GM15510 (cell line): ENCODE data around the gene BMP8B.

Experiments used
- POLR2A ChIP-seq: IDR thresholded peaks from 3 replicates; pipeline ENCODE4 v1.6.1; 2011; ENCODE audit warnings: borderline replicate concordance; ENCODE audit not compliant: insufficient read length; ENCODE audit errors: extremely low read depth

The BMP8B gene

GRCh38 chr1:39757501-39757900 is 31.2 kb downstream of the BMP8B start:
- TF ChIP-seq POLR2A, result no peak

GRCh38 chr1:39755965-39756659 is 32.6 kb downstream of the BMP8B start:
- TF ChIP-seq POLR2A, result no peak

GRCh38 chr1:39754906-39755504 is 33.7 kb downstream of the BMP8B start:
- TF ChIP-seq POLR2A, result no peak

GRCh38 chr1:39754026-39754570 is 34.6 kb downstream of the BMP8B start:
- no peak for TF ChIP-seq POLR2A

- no peak for TF ChIP-seq POLR2A
Observed at GRCh38 chr1:39753132-39754025, 35.3 kb downstream of the BMP8B start.

GRCh38 chr1:39752703-39753102 is 36.0 kb downstream of the BMP8B start:
- no peak for TF ChIP-seq POLR2A

GRCh38 chr1:39751595-39751994 is 37.1 kb downstream of the BMP8B start:
- no peak for TF ChIP-seq POLR2A

- TF ChIP-seq POLR2A, result no peak
Observed at GRCh38 chr1:39745016-39745670, 43.5 kb downstream of the BMP8B start.

- TF ChIP-seq POLR2A, result peak; percentile 87
Observed at GRCh38 chr1:39738622-39739366, 49.9 kb downstream of the BMP8B start, which contains the start of gene PPIE. Gene PPIE, plus strand, starts transcription at chr1:39738882. Its CDS starts 19 bp downstream, at chr1:39738901.

GRCh38 chr1:39737546-39738169 is 51.0 kb downstream of the BMP8B start:
- no peak for TF ChIP-seq POLR2A

GRCh38 chr1:39735731-39736130 is 52.9 kb downstream of the BMP8B start:
- TF ChIP-seq POLR2A, result no peak

GRCh38 chr1:39733161-39733560 is 55.5 kb downstream of the BMP8B start:
- TF ChIP-seq POLR2A, result no peak

GRCh38 chr1:39732730-39733129 is 55.9 kb downstream of the BMP8B start:
- TF ChIP-seq POLR2A, result no peak

- TF ChIP-seq POLR2A, result no peak
Observed at GRCh38 chr1:39729842-39730241, 58.8 kb downstream of the BMP8B start.

- no peak for TF ChIP-seq POLR2A
Observed at GRCh38 chr1:39729030-39729429, 59.6 kb downstream of the BMP8B start.
